ENCODE results near the gene ARID3C. TPM values are rescaled to one million over a fixed set of nuclear protein-coding genes. Genes with fewer than 3 reads are reported as not detected.

ARID3C gene
- total RNA-seq, 1 donor from 2014 or later: 4.7 TPM

DNA sequence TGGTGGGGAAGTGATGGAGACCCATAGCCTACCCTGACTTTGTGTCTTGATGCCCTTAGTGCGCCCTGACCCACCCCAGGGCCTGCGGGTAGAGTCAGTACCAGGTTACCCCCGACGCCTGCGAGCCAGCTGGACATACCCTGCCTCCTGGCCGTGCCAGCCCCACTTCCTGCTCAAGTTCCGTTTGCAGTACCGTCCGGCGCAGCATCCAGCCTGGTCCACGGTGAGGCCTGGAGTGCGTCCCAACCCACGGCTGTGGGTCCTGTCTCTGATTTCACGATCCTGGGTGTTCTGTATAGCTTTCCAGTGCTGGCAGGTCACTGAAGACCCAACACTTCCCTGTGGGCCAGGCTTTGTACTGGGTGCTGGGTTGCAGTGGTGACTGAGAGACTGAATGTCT, 29.6 kb upstream of the ARID3C start:
- no peak for TF ChIP-seq EZH2phosphoT487 (IDR thresholded peaks at IDR 0.05)
- no peak for TF ChIP-seq EZH2 (IDR thresholded peaks at IDR 0.05)
- no peak for TF ChIP-seq CTCF (IDR thresholded peaks at IDR 0.05)
- Histone ChIP-seq H3K4me1 (peaks cover 7% of the 10 kb centered on the region), H4K20me1 (ENCODE audit: low read depth) (no peaks in the 10 kb centered on the region), H3K9me3 (ENCODE audit: low read depth) (no peaks in the 10 kb centered on the region), H3K36me3 (no peaks in the 10 kb centered on the region), H3K4me3 (no peak overlapping the region), H3F3A (ENCODE audit: low read depth) (no peaks in the 10 kb centered on the region), H3K79me2 (ENCODE audit: low read depth) (no peaks in the 10 kb centered on the region), H3K27me3 (no peaks in the 10 kb centered on the region), H2AFZ (replicated peaks) (no peak overlapping the region), H3K27ac (no peak overlapping the region), H3K9ac (no peak overlapping the region), H3K4me2 (no peak overlapping the region)
- Mint-ChIP-seq H3K9me3 (no peaks in the 10 kb centered on the region), H3K4me1 (peaks cover 18% of the 10 kb centered on the region), H3K27me3 (ENCODE audit: insufficient read depth, low read depth) (peaks cover 4% of the 10 kb centered on the region), H3K4me3 (no peak overlapping the region), H3K27ac (no peak overlapping the region), H3K36me3 (no peaks in the 10 kb centered on the region)
- DNase-seq (ENCODE audit: low spot score): no peak

DNA sequence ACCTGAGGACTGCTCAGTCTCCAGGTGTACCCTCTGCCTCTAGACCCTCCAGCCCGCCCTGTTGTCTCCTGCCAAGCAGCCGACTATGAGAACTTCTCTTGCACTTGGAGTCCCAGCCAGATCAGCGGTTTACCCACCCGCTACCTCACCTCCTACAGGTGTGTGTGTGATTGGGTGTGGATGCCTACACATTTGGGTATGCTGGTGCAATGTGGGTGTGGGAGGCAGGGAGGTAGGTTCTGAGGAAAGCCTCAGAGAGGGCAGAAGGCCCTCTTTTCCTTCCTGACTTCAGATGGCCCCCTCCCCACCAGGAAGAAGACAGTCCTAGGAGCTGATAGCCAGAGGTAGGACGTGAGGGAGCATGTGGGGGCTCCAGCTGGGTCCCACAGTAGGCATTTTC, 28.1 kb upstream of the ARID3C start:
- Histone ChIP-seq H3K36me3 (no peaks in the 10 kb centered on the region), H3K4me3 (no peak overlapping the region), H3F3A (ENCODE audit: low read depth) (peaks cover 10% of the 10 kb centered on the region), H3K9me3 (ENCODE audit: low read depth) (no peaks in the 10 kb centered on the region), H3K79me2 (ENCODE audit: low read depth) (no peaks in the 10 kb centered on the region), H3K9ac (no peak overlapping the region), H2AFZ (replicated peaks) (no peak overlapping the region), H3K4me1 (peaks cover 16% of the 10 kb centered on the region), H3K27me3 (no peaks in the 10 kb centered on the region), H4K20me1 (ENCODE audit: low read depth) (no peaks in the 10 kb centered on the region), H3K4me2 (no peak overlapping the region), H3K27ac (no peak overlapping the region)
- no peaks in the 10 kb centered on the region for H3K9me3 Mint-ChIP-seq
- no peak overlapping the region for H3K27ac Mint-ChIP-seq
- peaks cover 3% of the 10 kb centered on the region for H3K27me3 Mint-ChIP-seq (ENCODE audit: insufficient read depth, low read depth)
- DNase-seq (ENCODE audit: low spot score): no peak
- no peak overlapping the region for H3K4me3 Mint-ChIP-seq
- H3K36me3 Mint-ChIP-seq: no peaks in the 10 kb centered on the region
- TF ChIP-seq EZH2 (IDR thresholded peaks at IDR 0.05) (no peak), CTCF (IDR thresholded peaks at IDR 0.05) (no peak), EZH2phosphoT487 (IDR thresholded peaks at IDR 0.05) (no peak)
- peaks cover 32% of the 10 kb centered on the region for H3K4me1 Mint-ChIP-seq

- Histone ChIP-seq H3K4me3 (no peak overlapping the region), H3K27ac (no peak overlapping the region), H3K4me1 (peaks cover 25% of the 10 kb centered on the region), H3K4me2 (no peak overlapping the region), H3K79me2 (ENCODE audit: low read depth) (no peaks in the 10 kb centered on the region), H3K27me3 (no peaks in the 10 kb centered on the region), H3K36me3 (no peaks in the 10 kb centered on the region), H4K20me1 (ENCODE audit: low read depth) (no peaks in the 10 kb centered on the region), H3F3A (ENCODE audit: low read depth) (peaks cover 17% of the 10 kb centered on the region), H3K9me3 (ENCODE audit: low read depth) (no peaks in the 10 kb centered on the region), H3K9ac (no peak overlapping the region), H2AFZ (replicated peaks) (no peak overlapping the region)
- H3K27me3 Mint-ChIP-seq (ENCODE audit: insufficient read depth, low read depth): peaks cover 3% of the 10 kb centered on the region
- H3K4me1 Mint-ChIP-seq: peaks cover 47% of the 10 kb centered on the region
- peak overlapping the region; percentile 31 for H3K27ac Mint-ChIP-seq
- H3K9me3 Mint-ChIP-seq: no peaks in the 10 kb centered on the region
- H3K36me3 Mint-ChIP-seq: no peaks in the 10 kb centered on the region
- TF ChIP-seq EZH2 (IDR thresholded peaks at IDR 0.05) (no peak), CTCF (IDR thresholded peaks at IDR 0.05) (no peak), EZH2phosphoT487 (IDR thresholded peaks at IDR 0.05) (no peak)
- no peak overlapping the region for H3K4me3 Mint-ChIP-seq
- no peak for DNase-seq (ENCODE audit: low spot score)
Observed at GRCh38 chr9:34655394-34655793, 26.5 kb upstream of the ARID3C start.
